AG09319 (cell line): ENCODE results near the gene MARCHF10.
A peak's percentile ranks its signal among the peaks of the same experiment; 100 is the strongest.

Source experiments
- DNase-seq: peaks from one replicate; pipeline ENCODE4 v3.0.0-alpha.2; 2010; ENCODE audit warnings: low read depth; ENCODE audit errors: extremely low read depth
- TF ChIP-seq, protein P1 (sequence below): IDR thresholded peaks from 2 replicates; pipeline ENCODE4 v1.5.1; 2011; ENCODE audit warnings: low read depth, mild to moderate bottlenecking, inconsistent platforms, low read length, moderate library complexity

Gene MARCHF10

GRCh38 chr17:62672957-62673356 is 135.2 kb downstream of the MARCHF10 start:
- TF ChIP-seq, protein P1, sequence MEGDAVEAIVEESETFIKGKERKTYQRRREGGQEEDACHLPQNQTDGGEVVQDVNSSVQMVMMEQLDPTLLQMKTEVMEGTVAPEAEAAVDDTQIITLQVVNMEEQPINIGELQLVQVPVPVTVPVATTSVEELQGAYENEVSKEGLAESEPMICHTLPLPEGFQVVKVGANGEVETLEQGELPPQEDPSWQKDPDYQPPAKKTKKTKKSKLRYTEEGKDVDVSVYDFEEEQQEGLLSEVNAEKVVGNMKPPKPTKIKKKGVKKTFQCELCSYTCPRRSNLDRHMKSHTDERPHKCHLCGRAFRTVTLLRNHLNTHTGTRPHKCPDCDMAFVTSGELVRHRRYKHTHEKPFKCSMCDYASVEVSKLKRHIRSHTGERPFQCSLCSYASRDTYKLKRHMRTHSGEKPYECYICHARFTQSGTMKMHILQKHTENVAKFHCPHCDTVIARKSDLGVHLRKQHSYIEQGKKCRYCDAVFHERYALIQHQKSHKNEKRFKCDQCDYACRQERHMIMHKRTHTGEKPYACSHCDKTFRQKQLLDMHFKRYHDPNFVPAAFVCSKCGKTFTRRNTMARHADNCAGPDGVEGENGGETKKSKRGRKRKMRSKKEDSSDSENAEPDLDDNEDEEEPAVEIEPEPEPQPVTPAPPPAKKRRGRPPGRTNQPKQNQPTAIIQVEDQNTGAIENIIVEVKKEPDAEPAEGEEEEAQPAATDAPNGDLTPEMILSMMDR = no peak
- DNase-seq = no peak

GRCh38 chr17:62671553-62671952 is 136.6 kb downstream of the MARCHF10 start:
- no peak for DNase-seq
- TF ChIP-seq, protein P1 = no peak

- TF ChIP-seq, protein P1 = no peak
- DNase-seq = no peak
These were observed 137.8 kb downstream of the MARCHF10 start for GRCh38 chr17:62670202-62670821.

GRCh38 chr17:62668091-62668804 is 139.9 kb downstream of the MARCHF10 start:
- TF ChIP-seq, protein P1 = no peak
- DNase-seq = peak; percentile 38

DNA sequence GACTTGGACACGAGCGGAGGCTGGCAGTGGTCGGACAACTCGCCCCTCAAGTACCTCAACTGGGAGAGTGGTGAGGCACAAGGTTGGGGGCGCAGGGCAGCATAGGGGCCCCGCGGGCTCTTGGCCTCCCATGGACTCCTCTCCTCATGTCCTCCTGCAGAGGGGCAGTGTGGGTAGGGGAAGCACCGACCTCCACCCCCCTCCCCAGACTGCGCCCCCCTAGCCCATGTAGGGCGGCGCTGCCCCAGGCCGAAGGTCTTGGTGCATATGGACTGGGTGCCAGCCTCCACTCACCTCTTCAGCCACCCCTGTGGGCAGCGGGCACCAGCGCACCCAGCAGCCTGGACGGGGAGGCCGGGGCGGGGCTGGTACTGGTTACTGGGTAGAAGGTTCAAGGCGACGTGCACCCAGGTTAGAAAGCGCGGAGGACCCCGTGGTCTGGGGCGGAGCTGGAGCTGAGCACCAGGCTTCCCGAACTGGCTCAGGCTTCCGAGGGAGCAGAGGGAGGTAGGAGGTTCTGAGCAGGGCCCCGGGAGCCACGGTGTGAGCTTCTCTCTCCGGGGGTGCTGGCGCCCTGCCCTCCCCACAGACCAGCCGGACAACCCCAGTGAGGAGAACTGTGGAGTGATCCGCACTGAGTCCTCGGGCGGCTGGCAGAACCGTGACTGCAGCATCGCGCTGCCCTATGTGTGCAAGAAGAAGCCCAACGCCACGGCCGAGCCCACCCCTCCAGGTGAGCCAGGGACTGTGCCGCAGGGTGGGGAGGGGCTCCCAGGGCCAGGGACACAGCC is 141.1 kb downstream of the MARCHF10 start:
- TF ChIP-seq, protein P1 = no peak
- DNase-seq = no peak

DNA sequence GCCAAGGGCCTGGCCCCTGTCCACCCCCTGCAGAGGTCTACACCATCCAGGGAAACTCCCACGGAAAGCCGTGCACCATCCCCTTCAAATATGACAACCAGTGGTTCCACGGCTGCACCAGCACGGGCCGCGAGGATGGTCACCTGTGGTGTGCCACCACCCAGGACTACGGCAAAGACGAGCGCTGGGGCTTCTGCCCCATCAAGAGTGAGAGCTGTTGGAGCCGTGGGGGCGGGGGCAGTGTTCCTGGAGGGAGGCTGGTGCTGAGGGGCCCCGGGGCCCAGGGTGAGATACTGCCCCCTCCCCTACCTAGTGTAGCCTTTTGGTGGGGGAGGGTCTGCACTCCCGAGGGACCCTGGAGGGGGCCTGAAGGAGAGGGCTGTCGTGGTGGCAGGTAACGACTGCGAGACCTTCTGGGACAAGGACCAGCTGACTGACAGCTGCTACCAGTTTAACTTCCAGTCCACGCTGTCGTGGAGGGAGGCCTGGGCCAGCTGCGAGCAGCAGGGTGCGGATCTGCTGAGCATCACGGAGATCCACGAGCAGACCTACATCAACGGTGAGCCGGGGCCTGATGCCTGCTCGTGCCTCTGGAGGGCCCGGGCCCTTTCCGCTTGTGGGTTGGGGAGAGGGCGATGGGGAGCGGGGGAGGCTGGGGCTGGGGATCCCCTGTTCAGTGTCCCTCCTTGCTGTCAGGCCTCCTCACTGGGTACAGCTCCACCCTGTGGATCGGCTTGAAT is 141.9 kb downstream of the MARCHF10 start:
- TF ChIP-seq, protein P1 = no peak
- no peak for DNase-seq
